NCI-H446 treated with DMSO at 0.1 percent for 48 hours (cell line): ENCODE results near the gene ILF2.
"Not testable (repeated sequence)": the region's sequence is repeated elsewhere in the genome, so short reads cannot be mapped to it uniquely, and the experiment has no call there.

Source experiments
- DNase-seq: peaks from one replicate; lab custom pipeline; 2025; lab: John Stamatoyannopoulos, UW

The ILF2 gene

GRCh38 chr1:153649137-153649862 is 21.5 kb downstream of the ILF2 start:
- DNase-seq = no peak

GRCh38 chr1:153648000-153648643 is 22.7 kb downstream of the ILF2 start:
- no peak for DNase-seq

GRCh38 chr1:153647346-153647714 is 23.5 kb downstream of the ILF2 start:
- DNase-seq = no peak

GRCh38 chr1:153646672-153647345 is 24.0 kb downstream of the ILF2 start:
- DNase-seq = no peak

- DNase-seq = no peak
These were observed 27.0 kb downstream of the ILF2 start for GRCh38 chr1:153643816-153644215.

GRCh38 chr1:153643100-153643499 is 27.7 kb downstream of the ILF2 start:
- no peak for DNase-seq

GRCh38 chr1:153642161-153642560 is 28.6 kb downstream of the ILF2 start:
- DNase-seq = no peak

GRCh38 chr1:153640861-153641260 is 29.9 kb downstream of the ILF2 start:
- DNase-seq = no peak

- DNase-seq = not testable (repeated sequence)
These were observed 30.6 kb downstream of the ILF2 start for GRCh38 chr1:153640213-153640612.

GRCh38 chr1:153639280-153639679 is 31.5 kb downstream of the ILF2 start:
- no peak for DNase-seq

GRCh38 chr1:153638261-153638660 is 32.5 kb downstream of the ILF2 start:
- DNase-seq = no peak

- DNase-seq = no peak
These were observed 34.5 kb downstream of the ILF2 start for GRCh38 chr1:153636312-153636711.

GRCh38 chr1:153635872-153636271 is 34.9 kb downstream of the ILF2 start:
- DNase-seq = no peak

GRCh38 chr1:153633754-153634665 is 36.8 kb downstream of the ILF2 start, which contains the start of gene CHTOP:
CHTOP (plus strand) TSS chr1:153634066; CDS start chr1:153636589, 2,523 bp downstream.
- DNase-seq = peak; percentile 96

- DNase-seq = no peak
These were observed 37.5 kb downstream of the ILF2 start for GRCh38 chr1:153633161-153633753.

- DNase-seq = no peak
These were observed 39.5 kb downstream of the ILF2 start for GRCh38 chr1:153631047-153632022.

GRCh38 chr1:153630384-153630783 is 40.4 kb downstream of the ILF2 start:
- DNase-seq = no peak

- no peak for DNase-seq
These were observed 40.8 kb downstream of the ILF2 start for GRCh38 chr1:153629971-153630370.

- DNase-seq = no peak
These were observed 41.5 kb downstream of the ILF2 start for GRCh38 chr1:153629343-153629665.

- DNase-seq = no peak
These were observed 42.0 kb downstream of the ILF2 start for GRCh38 chr1:153628638-153629342.
